AG10803 (cell line): Measurements from ENCODE around the gene FAM219A.

ENCODE experiments used
- DNase-seq: peaks from one replicate; pipeline ENCODE4 v3.0.0; 2010; ENCODE audit warnings: low read depth
- H3K4me3 ChIP-seq: 2 replicates; pipeline ENCODE4 v1.5.1; 2011; ENCODE audit warnings: mild to moderate bottlenecking, low read length, control low read depth
- CTCF ChIP-seq: conservative IDR thresholded peaks from 2 replicates; pipeline ENCODE4 v1.5.1; 2011; ENCODE audit warnings: mild to moderate bottlenecking, low read length, control low read depth, inconsistent platforms

The FAM219A gene

GRCh38 chr9:34456746-34457145 is 1.6 kb downstream of the FAM219A start:
- no peak for DNase-seq
- H3K4me3 ChIP-seq, result peak overlapping the region; percentile 90
- no peak for TF ChIP-seq CTCF

DNA sequence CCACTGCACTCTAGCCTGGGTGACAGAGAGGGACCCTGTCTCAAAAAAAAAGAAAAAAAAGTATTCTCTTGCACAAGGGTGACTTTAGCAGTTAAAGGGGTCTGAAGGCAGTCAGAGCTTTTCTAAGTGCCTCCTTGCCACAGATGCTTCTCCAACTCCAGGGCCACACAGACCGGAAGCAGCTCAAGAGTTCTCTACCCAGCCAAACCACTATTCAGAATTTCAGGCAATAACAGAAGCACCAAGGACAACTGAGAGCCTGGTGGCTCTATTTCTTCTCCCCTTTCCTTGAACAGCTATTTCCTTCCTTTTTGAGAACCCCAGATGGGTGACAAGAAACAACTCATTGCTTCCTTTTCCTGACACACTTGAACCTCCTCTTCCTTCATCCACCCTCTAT is 2.2 kb downstream of the FAM219A start:
- TF ChIP-seq CTCF, result no peak
- no peak overlapping the region for H3K4me3 ChIP-seq

GRCh38 chr9:34454571-34455065 is 3.8 kb downstream of the FAM219A start:
- TF ChIP-seq CTCF, result 0 out of 2 replicates have a peak, but pooled peaks have one; percentile 9
- peak; percentile 45 for DNase-seq
- no peak overlapping the region for H3K4me3 ChIP-seq

More for the DNA sequence above, 2.2 kb downstream of the FAM219A start:
- DNase-seq, result no peak

- no peak for DNase-seq
- H3K4me3 ChIP-seq, result no peak overlapping the region
- TF ChIP-seq CTCF, result no peak
These were observed 5.8 kb downstream of the FAM219A start for GRCh38 chr9:34452568-34452967.

DNA sequence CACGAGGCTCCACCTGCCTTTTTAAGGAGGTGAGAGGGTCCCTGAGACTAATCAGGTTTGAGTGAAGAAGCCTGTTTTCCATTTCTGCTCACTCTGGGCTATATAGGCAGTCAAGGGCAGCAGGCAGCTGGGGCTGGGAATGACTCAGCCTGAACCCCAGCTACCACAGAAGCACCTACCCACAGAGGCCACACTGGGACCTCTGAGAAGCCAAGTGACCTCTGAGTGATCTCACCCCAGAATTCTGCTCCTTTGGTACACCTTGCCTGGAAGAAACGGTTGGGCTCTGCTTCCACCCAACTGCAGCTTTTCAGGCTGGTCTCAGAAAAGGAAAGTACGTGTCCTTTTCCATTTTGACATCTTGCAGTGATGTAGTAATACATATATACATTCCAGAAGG is 6.8 kb downstream of the FAM219A start:
- no peak overlapping the region for H3K4me3 ChIP-seq
- DNase-seq, result no peak
- no peak for TF ChIP-seq CTCF

DNA sequence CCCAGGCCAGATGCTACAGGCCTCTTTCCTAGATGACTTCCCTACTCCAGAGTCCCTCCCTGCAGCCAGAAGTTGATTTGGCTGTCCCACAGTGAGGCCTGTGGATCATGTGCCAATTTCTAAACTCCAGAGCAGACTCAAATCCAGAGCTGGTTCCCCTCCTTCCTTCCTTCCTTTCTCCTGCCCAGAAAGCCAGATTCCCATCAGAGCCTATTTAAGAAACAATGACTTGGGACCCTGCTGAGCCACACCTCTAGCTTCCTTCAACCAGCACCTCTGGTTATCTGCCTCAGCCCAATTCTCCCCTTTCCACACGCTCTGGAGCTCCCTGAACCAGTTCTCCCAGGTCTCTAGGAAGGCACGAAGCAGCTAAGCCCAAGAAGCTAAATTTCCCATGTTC is 7.2 kb downstream of the FAM219A start:
- DNase-seq, result no peak
- H3K4me3 ChIP-seq, result no peak overlapping the region
- no peak for TF ChIP-seq CTCF

DNA sequence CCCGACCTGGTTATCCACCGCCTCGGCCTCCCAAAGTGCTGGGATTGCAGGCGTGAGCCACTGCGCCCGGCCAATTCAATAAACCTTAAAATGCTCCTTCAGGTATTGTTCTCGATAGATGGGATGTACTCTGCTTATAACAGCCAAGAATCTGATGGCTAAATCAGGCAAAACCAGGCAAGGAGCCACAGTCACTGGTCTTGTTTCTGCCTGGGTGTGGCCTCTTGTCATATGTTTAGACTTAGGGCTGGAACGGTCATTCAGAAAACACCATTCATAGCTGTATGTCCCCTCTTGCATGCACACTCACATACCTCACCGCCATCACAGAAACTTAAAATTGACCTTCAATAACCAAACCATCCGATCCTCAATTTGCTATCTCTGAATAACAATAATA is 7.7 kb downstream of the FAM219A start:
- no peak overlapping the region for H3K4me3 ChIP-seq
- TF ChIP-seq CTCF, result no peak
- DNase-seq, result no peak
